ENCODE measurements around the gene GSTT2B.
"Not testable (repeated sequence)": the region's sequence is repeated elsewhere in the genome, so short reads cannot be mapped to it uniquely, and the experiment has no call there.

Gene GSTT2B

DNA sequence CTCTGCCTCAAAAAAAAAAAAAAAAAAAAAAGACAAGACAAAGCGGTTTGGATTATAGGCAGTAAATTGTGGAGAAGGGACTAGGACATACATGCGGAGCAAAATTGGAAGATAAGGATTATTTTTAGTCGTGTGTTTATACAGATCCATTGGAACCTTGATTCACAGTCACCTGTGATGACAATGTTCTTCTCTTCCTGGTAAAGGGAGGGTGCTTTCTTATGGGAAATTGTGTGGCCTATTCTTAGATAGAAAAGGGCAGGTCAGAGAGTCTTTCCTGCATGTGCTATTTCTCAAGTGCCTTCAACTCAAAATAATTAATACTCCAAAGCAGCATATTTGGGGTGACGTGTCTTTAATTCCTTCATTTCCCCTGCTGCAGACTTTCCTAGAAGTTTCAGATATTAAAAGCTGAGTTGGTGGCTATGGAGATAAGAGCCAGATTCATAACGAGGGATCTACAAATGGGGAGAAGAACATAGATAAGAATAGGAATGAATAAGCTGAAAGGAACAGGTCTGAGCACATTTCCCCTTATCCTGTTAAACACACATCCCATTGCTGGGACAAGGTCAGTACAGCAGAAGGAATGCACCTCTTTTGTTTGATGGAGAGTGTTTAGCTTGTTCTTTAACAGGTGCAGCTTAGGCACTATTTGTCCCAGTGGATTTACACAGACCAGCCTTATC lies 22.5 kb downstream of the GSTT2B start:
- DNase-seq, result no peak

DNA sequence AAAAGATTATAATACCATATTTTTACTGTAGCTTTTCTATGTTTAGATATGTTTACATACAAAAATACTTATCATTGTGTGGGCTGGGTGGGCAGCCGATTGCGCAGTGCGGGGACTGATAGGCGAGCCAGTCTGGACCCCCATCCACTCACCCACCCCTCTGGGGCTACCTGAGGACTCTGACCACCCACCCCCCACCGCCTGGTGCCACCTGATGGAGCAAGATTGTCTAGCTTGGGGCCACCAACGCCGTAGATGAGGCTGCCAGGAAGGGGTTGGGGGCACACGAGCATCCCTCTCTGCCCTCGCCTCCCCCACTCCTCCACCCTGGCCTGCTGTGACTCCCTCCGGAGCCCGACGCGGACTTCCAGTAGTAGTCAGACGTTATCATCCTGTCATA lies 34.4 kb downstream of the GSTT2B start:
- DNase-seq, result no peak

DNA sequence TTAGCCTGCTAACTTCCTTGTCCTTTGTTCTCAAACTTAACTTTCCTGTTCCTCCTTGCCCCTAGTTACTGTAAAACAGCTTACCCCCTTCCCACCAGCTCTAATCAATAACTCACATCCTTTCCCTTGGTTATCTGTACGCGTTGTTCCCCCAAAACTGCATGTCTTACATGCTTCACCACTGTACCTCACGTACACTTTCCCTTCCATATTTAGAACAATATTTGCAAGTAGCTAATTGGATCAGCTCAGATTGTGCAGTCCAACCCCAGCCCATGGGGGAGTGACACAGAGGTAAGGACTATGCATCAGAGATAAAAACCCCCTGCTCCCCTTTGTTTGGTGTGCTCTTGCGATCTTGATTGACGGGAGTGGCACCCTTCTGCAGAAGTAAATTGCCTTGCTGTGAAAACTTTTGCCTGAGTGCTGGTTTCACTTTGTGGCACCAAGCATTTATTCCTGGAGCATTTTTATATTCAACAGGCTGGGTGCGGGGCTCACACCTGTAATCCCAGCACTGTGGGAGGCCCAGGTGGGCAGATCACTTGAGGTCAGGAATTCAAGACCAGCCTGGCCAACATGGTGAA lies 35.9 kb downstream of the GSTT2B start:
- no peak for DNase-seq

DNA sequence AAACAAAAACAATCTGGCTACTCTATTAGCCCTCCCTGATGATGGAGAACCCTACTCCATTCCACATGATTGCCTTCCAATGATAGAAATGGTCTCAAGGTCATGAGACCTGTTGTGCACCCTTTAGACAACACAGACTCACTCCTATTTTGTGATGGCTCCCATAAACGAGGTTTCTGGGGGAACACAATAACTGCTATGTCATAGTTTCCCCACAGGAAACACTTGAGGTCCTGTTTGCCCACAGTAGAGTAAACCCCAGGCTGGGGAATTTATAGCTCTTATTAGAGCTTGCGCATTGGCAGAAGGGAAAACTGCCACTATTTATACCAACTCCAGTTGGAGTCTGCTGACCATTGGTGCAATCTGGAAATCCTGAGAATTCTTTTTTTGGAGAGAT lies 38.1 kb downstream of the GSTT2B start:
- DNase-seq, result no peak

DNA sequence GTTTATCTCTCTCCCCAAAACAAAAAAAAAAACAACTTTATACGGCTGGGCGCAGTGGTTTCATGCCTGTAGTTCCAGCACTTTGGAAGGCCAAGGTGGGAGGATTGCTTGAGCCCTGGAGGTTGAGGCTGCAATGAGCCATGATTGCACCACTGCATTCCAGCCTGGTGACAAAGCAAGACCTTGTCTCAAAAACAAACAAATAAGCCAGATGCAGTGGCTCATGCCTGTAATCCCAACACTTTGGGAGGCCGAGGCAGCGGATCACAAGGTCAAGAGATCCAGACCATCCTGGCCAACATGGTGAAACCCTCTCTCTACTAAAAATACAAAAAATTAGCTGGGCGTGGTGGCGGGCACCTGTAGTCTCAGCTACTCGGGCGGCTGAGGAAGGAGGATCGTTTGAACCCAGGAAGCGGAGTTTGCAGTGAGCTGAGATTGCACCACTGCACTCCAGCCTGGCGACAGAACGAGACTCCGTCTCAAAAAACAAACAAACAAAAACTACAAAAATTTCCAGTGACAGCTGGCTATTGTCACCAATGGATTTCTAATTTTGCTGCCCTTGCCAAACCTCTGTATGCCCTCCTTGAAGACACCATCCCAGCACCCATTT lies 39.3 kb downstream of the GSTT2B start:
- not testable (repeated sequence) for DNase-seq

DNA sequence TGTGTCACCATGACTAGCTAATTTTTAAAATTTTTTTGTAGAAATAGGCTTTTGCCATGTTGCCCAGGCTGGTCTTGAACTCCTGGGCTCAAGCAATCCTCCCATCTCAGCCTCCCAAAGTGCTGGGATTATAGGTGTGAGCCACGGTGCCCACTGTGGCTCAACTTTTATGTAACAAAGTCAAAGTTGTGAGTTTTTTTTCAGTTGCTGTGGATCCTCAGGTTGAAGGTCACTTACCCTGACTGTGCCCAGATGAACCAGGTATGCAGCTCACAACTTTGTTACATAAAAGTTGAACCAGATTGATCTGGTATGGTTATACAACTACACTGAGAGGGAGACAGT lies 40.8 kb downstream of the GSTT2B start:
- DNase-seq, result not testable (repeated sequence)

DNA sequence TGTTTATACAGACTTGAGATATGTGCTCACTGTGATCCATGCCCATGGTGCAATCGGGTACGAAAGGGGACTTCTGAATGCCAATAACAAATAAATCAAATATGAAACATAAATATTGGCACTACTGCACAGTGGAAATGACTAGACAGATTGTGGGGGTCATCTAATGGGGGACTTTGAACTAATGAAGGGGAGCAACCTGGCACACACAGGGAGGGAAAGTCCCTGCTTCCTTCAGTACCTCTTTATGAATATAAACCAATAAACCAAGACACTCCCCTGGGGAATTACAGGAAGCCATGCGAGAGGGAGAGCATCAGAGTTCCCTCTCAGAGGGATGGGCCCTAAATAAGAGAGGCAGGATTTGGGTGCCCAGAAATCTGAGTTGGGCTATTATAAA lies 45.7 kb downstream of the GSTT2B start:
- no peak for DNase-seq

DNA sequence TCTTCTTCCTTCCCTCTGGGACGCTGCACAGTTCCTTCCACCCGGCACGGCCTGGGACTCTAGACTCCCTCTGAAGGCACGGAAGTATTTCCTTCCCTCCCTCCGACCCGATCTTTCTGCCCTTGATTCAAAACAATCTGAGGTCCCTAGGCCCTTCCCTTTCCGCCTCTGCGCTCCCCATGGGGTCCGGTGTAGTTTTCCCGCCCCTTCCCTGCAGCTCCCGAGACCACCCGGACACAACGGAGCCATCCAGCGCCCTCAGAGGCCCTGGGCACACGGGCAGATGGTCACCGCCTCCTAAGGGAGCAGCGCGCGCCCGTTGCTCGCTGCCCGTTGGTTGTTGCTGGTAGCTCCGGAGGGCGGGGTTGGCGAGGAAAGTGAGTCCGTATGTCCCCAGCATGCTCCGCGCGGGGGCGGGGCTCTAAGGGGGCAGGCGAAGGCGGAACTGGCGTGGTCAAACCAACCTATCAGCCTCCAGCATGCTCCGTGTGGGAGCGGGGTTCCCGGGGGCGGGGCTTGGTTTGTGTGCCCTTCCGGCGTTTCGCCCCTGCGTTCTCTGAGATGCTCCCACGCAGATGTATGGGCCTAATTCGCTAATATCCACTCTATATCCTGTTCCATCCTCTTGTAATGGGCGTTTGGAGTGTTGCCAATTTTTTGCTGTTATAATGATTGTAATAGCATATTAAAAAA lies 47.2 kb downstream of the GSTT2B start:
- DNase-seq, result peak; percentile 99

DNA sequence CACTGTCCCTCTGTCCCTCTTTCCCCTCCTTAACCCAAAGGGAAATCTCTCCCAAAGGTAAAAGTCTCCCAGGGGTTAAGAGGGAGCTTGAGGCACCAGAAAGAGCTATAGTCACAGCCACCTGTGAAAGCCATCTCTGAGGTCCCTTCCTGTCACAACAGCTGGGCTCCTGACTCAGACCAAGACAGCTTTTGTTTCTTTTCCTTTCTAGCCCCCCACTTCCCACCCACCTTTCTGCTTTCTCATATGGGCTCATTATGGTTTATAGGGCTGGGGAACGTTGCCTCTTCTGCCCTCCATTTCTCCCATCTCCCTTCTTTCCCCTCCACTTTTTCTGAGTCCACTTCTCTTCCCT lies 47.7 kb downstream of the GSTT2B start:
- DNase-seq, result no peak

DNA sequence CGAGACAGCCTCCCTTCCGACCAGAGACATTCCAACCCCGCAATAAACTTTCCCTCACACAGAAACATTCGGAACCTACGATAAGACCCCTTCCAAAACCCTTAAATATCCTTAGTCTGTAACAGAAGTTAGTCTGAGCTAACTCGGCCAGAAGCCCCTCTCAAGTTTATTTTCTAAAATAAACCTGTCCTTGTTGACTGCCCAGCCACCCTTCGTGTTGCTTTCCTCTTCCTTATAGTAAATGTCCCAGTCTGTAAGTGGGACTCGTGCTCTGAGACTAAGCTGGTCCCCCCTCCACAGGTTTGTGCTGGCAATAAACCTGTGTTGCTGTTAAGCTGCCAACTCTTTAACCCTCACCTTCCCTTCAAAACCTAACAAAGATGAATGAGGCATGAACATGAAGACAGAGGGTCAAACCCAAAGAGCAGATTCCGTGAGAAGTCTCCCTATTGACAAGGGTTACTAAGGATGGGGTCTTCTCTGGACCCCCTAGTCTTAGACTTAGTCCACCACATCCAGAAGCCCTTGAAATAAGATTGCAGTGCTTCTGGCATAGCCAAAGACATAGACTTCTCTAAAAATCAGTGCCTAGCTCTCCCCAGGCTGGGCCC lies 48.6 kb downstream of the GSTT2B start:
- DNase-seq, result no peak

DNA sequence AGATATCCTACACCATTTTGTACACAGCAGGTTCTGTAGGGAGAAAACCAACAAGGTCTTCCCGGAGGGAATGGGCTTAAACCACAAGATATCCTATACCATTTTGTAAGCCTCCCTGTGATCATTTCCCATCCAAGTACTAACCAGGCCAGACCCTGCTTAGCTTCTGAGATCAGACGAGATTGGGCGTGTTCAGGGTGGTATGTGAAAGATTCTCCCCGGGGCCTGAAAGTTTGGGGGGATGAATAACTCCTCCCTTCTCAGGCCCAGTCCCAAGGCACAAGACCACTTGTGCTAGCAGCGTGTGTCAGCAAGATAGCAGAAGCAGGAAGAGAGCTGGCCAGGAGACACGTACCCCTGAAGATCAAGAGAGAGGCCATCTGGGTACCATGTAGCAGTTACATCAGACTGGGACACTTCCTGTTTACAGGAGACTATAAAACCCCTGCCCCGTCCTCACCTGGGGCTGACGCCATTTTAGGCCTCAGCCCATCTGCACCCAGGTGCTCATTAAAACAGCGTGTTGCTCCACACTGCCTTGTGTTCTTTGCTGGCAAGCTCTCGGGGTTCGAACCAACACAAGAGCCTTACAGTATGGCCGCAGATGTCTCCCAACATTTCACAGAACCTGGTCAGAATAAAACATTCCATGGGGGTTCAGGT lies 49.5 kb downstream of the GSTT2B start:
- no peak for DNase-seq

DNA sequence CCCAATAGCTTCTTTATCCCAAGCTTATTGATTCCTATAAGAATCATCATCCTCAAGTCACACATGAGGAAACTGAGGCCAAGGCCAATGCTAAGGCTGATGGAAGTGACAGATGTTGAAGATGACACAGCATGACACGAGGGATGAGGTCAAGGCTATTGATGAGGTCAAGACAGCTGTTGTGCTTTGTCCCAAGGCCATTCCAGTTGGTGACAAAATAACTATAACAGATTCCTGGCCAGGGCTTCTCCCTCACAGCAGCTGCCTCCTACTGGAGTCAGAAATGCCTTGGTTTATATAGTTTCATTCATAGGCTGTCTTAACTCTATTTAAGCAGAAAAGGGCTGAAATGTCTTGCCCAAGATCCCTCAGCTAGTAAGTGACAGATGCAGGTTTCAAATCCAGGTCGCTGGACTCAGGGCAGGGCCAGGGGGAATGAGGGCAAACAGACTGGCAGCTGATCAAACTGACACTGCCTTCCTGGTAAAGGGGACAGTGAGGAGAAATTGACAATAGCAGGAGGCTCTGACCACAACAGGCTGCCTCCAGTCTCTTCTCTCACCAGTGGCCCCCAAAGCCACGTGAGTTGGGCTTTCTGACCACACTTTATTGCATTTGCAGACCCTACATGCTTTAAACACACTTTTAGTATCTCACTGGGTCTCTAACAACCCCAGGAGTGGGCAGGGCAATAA lies 50.4 kb downstream of the GSTT2B start:
- DNase-seq, result no peak

DNA sequence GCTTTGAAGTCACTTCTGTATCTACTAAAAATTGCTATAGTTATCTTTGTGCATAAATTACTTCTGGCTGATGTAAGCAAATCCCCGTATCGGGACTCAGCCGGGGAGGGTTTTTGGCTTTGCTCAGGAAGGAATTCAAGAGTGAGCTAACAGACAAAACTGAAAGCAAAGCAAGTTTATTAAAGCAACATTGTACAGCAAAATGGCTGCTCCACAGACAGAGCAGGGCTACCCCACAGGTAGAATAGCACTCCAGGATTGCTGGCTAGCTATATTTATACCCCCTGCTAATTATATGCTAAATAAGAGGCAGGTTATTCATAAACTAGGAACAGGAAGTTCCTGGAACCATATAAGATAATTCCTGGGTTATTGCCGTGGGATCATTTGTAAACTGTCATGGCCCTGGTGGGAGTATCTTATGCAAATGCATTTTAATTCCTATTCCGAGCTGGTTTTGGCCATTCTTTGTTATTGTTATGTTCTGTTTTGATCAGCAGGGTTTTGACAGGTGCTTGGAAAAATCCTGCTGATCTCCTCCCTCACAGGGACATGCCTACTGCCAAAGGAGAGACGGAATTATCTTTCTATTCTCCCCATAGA lies 51.6 kb downstream of the GSTT2B start:
- DNase-seq, result no peak

DNA sequence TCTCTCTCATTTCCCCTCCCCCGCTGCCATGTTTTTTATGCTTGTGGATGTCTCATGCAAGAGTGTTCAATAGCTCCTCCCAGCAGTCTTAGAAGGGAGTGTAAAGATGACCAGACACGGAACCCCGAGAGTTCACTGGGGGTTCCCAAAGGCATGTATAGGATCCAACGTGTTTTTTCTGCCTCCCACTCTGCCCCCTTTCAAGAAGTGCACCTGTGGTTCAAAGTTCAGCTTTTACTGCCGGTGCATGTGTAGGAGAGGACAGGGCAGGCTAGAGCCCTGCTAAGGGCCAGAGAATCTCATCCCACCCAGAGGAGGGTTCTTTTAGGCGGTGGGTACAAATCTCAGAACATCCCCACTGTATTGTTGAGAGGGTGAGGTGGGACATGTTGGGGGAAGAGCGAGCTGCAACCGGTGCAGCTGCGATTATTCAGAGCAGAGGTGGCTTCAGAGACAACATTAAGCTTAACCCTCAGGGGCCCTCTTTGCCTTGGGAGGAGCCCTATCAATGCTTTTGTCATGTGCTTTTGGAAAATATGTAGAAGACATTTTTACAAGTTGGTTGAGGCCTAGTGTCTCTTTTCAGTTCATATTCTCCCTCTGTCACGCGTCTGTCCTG lies 52.3 kb downstream of the GSTT2B start:
- DNase-seq, result no peak

DNA sequence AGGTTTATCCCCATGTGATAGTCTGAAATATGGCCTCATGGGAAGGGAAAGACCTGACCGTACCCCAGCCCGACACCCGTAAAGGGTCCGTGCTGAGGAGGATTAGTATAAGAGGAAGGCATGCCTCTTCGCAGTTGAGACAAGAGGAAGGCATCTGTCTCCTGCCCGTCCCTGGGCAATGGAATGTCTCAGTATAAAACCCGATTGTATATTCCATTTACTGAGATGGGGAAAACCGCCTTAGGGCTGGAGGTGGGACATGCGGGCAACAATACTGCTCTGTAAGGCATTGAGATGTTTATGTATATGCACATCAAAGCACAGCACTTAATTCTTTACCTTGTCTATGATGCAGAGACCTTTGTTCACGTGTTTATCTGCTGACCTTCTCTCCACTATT lies 53.6 kb downstream of the GSTT2B start:
- not testable (repeated sequence) for DNase-seq

Data from NCI-H446 treated with DMSO at 0.1 percent for 48 hours (cell line).